GM21737 (cell line): ENCODE measurements around the gene ZSCAN9.
A peak's percentile ranks its signal among the peaks of the same experiment; 100 is the strongest.

Experiments used
- ATAC-seq: cut with Tn5 transposase; IDR thresholded peaks from one replicate; pipeline ENCODE4 v1.9.1; 2021; ENCODE audit warnings: mild to moderate bottlenecking, moderate library complexity; ENCODE audit not compliant: unreplicated experiment

The ZSCAN9 gene

DNA sequence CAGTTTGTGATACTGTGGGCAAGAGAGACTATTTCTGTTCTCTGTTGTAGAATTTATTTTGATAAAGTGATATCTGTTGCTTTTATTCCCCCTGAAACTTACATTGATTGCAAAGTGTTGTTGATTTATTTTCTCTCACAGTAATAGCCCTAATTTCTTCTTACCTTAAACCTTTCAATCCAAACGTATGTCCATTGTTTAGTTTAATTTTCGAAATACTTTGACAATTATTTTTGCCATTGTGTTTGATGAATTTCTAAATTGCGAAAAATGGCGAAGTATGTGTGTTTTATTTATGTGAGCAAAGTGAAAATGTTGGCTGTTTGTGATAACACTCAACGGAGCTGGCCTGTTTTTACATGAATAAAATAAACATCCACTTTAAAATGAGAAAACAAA lies 41.5 kb downstream of the ZSCAN9 start:
- ATAC-seq, result no peak

DNA sequence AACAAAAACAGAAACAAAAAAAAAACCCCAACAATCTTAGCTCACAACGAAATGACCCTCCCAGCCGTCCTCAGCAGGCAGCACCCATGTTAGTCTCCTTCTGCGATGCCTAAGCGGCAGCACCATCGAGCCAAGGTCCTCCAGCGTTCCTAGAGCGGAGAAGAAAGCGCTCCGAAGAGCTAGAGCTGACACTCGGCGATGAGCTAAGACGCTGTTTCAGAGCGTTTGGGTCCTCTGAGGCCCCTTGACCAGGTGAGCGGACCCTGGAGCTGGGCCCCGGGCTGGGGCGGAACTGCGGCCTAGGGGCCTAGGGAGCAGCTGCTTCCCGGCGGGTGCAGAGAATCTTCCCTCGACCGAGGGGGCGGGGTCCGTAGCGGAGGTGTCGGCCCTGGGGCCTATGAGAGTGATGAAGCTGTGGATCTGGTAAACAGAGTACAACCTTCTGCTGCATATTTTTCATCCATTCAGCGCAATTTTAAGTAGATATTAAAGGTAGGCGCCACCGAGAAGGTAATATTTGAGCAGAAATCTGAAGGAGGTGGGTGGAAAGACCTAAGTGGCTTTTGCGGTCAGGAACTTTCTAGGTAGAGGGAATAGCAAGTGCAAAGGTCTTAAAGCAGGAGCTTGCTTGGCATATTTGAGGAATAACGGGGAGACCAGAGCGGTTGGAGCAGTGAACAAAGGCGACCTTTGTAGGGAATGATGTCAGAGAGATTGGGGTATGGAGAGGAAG lies 42.1 kb downstream of the ZSCAN9 start, which contains the start of gene ZSCAN26:
ZSCAN26 (plus strand) TSS at position 182 of the 733 bp plus-strand sequence. CDS start 4,777 bp downstream, outside the sequence.
- peak; percentile 96 for ATAC-seq

DNA sequence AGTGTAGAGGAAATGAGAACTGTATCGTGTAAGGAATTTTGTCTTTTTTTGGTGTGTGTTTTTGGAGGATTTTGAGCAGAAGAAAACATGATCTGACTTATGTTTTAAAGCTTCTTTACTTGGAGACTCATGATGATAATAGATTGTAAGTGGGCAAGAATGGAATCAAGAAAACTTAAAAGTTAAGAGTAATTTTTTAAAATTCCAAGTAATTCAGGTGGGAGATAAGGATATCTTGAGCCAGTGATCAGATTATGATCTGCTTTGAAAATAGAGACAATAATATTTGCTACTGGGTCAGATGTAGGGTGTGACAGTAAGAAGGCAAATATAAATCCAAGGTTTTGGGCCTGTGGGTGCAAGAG lies 42.6 kb downstream of the ZSCAN9 start:
- no peak for ATAC-seq

DNA sequence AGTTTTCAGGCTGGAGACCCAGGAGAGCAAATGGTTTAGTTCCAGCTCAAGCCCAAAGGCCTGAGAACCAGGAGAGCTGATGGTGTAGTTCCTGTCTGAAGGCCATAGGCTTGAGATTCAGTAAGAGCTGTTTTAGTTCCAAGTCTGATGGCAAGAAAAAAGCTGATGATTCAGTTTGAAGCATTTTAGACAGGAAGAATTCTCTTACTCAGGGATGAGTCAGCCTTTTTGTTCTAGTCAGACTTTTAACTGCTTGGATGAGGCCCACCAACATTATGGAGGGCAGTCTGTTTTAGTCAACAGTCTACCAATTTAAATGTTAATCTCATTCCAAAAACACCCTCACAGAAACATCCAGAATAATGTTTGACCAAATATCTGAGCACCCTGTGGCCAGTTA lies 44.4 kb downstream of the ZSCAN9 start:
- no peak for ATAC-seq

DNA sequence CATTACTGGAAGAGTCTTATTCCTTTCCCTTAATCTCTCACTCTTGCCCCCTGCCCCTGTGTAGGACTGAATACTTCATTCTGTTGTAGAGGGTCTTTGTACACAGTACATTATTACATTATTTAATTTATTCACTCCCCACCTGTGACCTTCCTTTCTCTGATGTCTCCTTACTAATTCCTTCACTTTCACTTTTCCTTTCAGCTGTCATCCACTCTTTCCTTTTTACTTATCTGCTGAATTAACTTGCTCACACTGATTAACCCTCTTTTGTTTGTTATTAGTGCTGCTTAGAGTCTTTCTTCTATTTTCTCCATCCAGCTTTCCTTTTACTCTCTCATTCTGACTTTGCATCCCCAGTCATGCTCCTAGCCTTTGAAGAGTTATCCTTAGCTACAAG lies 49.8 kb downstream of the ZSCAN9 start:
- ATAC-seq, result no peak

DNA sequence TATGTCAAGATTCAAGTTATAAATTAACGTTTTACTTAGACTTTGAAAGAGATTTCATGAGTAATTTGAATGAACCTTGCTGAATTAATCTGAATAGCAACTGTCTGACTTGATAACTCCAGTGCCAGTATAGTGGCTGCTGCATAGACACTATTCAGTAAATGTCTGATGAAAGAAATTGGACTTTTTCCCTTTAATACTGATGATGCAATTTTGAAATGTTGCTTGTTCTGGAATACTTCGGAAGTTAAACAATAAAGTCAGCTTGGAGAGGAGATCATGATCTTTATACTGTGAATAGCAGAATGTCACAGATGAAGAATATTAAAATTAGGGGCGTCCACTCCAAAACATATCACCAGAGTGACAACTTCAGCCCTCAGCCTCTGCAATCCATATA lies 52.7 kb downstream of the ZSCAN9 start:
- no peak for ATAC-seq

DNA sequence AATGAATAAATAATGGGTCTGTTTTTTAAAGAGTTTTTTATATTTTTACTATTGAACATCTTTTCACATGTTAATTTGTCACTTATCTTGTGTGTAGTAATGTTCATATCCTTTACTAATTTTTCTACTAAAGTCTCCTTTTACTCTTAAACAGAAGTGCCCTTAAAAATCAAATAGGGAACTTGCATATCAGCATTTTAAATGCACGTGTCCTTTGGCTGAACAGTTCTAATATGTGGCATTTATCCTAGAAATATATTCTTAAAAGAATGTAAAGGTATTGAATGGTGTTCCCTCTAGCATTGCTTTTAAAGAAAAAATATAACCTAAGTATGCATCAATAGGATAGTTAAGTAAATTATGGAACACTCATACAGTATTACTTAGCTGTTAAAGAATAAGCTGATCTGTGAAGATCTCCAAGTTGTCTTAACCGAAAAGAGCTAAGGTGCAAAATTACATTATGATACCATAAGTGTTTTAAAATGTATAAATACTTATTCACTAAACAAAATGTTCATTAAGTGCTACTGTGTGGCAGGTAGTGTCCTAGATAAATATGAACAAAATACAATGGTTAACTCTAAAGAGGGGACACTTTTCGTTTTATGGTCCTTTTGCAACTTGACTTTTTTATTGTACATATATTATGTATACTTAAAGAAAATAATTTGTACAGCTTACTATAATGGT lies 55.7 kb downstream of the ZSCAN9 start:
- no peak for ATAC-seq

DNA sequence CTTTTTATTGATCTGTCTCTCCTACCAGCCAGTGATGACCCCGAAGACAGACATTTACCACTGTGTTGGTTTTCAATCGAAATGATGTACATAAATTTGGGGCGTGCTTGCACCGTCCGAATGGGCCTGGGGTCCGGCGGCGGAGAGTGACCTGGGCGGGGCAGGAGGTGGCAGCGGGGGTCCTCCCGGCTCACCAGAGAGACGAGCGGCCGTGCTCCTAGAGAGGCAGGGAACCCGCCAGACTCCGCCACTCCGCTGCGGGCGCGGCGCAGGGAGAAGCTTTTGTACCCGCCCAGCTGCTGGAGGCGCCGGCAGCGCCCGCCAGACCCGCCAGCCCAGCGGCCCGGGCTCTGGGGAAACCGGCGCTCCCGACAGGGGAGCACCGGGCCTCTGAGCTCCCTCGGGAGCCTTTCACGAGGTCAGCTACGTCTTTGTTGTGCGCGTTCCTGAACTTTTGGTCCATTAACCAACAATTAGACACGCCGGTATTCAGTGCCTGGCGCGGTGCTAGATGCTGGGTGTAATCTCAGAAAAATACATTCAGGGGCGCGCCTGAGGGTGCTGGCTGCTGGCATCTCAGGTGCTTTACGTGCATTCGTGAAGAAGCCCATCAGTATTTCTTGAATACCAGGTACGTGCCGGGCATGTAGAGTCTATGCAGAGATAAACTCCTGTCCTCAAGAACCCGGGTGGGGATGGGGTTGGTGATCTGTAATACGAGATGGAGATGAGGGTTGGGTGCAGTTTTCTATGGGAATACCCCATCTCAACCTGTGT lies 56.4 kb downstream of the ZSCAN9 start, which contains the start of gene PGBD1:
PGBD1 (plus strand) TSS at position 285 of the 777 bp plus-strand sequence. CDS start 2,242 bp downstream, outside the sequence.
- ATAC-seq, result peak; percentile 77

DNA sequence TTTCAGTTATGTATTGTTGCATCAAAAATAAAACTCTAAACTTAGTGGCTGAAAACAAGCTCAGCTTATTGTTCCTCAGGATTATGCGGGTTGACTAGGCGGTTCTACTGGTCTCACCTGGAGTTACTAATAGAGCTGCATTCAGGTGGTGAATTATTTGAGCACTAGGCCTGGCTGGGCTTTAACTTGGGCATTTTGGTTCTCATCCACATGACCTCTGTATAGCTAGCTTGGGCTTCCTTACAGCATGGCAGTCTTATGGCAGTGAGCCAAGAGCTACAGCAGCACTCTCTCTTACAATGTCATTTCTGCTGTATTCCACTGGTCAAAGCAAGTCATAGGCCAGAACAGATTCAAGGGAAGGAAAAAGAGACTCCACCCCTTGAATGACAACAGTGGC lies 57.9 kb downstream of the ZSCAN9 start:
- ATAC-seq, result no peak
